Osteoblast (primary cell): ENCODE results near the gene ZNF775. TPM values are rescaled to one million over a fixed set of nuclear protein-coding genes. Genes with fewer than 3 reads are reported as not detected.

ENCODE experiments used
- DNase-seq: peaks from one replicate; pipeline ENCODE4 v3.0.0; 2011; ENCODE audit warnings: low spot score, mixed read lengths; ENCODE audit not compliant: insufficient read length; ENCODE audit errors: missing footprints
- H2AFZ ChIP-seq: 2 replicates; pipeline ENCODE4 v1.6.0; 2011; ENCODE audit warnings: mild to moderate bottlenecking, low read length
- H3K27ac ChIP-seq: 2 replicates; pipeline ENCODE4 v1.5.1; 2011; ENCODE audit warnings: mild to moderate bottlenecking, low read depth, low read length, moderate library complexity
- H3K27me3 ChIP-seq: 2 replicates; pipeline ENCODE4 v1.6.0; 2012; ENCODE audit warnings: mild to moderate bottlenecking, control low read depth, inconsistent platforms, low read length, moderate library complexity; ENCODE audit not compliant: insufficient read depth
- H3K36me3 ChIP-seq: 2 replicates; pipeline ENCODE4 v1.5.1; 2011; ENCODE audit warnings: mild to moderate bottlenecking, low read length, control low read depth, moderate library complexity; ENCODE audit not compliant: insufficient read depth
- H3K4me1 ChIP-seq: 2 replicates; pipeline ENCODE4 v1.5.1; 2011; ENCODE audit warnings: mild to moderate bottlenecking, low read length, control low read depth, moderate library complexity; ENCODE audit not compliant: insufficient read depth
- H3K4me2 ChIP-seq: 2 replicates; pipeline ENCODE4 v1.6.0; 2011; ENCODE audit warnings: mild to moderate bottlenecking, low read length; ENCODE audit not compliant: insufficient read depth
- H3K4me3 ChIP-seq: fragments of 200-600 bp; sonication (generic); 3 replicates; pipeline ENCODE4 v1.5.1; 2012; ENCODE audit warnings: mild to moderate bottlenecking, low read length, inconsistent platforms; ENCODE audit not compliant: insufficient read depth
- H3K79me2 ChIP-seq: 2 replicates; pipeline ENCODE4 v1.6.0; 2012; ENCODE audit warnings: mild to moderate bottlenecking, low read length, control low read depth, inconsistent platforms; ENCODE audit not compliant: insufficient read depth
- H3K9me3 ChIP-seq: 2 replicates; pipeline ENCODE4 v1.5.1; 2011; ENCODE audit warnings: low read depth, low read length, control low read depth
- H4K20me1 ChIP-seq: 2 replicates; pipeline ENCODE4 v1.6.0; 2012; ENCODE audit warnings: mild to moderate bottlenecking, low read length, control low read depth; ENCODE audit not compliant: insufficient read depth
- CTCF ChIP-seq: IDR thresholded peaks from 2 replicates; pipeline ENCODE4 v1.5.1; 2011; ENCODE audit warnings: mild to moderate bottlenecking, low read depth, low read length, moderate library complexity; ENCODE audit errors: extremely low read depth
- total RNA-seq: library from RNA; depleted of rRNA; stranded (reverse); fragments of >200 nt; gene quantifications from 2 replicates; pipeline ENCODE4 v1.2.3, GENCODE V29; 2012

The ZNF775 gene
- total RNA-seq, 1 donor: 6.2 TPM

- Histone ChIP-seq H3K4me3 (no peak overlapping the region), H3K4me2 (no peak overlapping the region), H4K20me1 (no peaks in the 10 kb centered on the region), H3K36me3 (no peaks in the 10 kb centered on the region), H2AFZ (no peak overlapping the region), H3K4me1 (no peaks in the 10 kb centered on the region), H3K27ac (no peak overlapping the region), H3K27me3 (peaks cover 6% of the 10 kb centered on the region), H3K9me3 (no peaks in the 10 kb centered on the region), H3K79me2 (no peaks in the 10 kb centered on the region)
- TF ChIP-seq CTCF: no peak
- no peak for DNase-seq
Measured at GRCh38 chr7:150446288-150446938, 67.3 kb downstream of the ZNF775 start.

Other genes starting within 250 kb of the ZNF775 start
- 1.8 and 4.0 TPM in 2 replicates for gene LRRC61, start 56.0 kb upstream of the ZNF775 start, total RNA-seq
- gene ACTR3C, start 55.8 kb upstream of the ZNF775 start, total RNA-seq: 1.8 and 3.8 TPM in 2 replicates
- gene RARRES2, start 37.7 kb upstream of the ZNF775 start, total RNA-seq: 18.3 and 26.1 TPM in 2 replicates
- gene REPIN1, start 10.5 kb upstream of the ZNF775 start, total RNA-seq: 53.6 and 57.5 TPM in 2 replicates
- not detected in 2 replicates for gene GIMAP8, start 71.3 kb downstream of the ZNF775 start, total RNA-seq
- under 0.01 TPM in 1 of 2 replicates, not detected in the other for gene GIMAP7, start 135.5 kb downstream of the ZNF775 start, total RNA-seq
- gene GIMAP4, start 188.1 kb downstream of the ZNF775 start, total RNA-seq: not detected in 2 replicates